ENCODE results near the gene FYB1. TPM values are rescaled to one million over a fixed set of nuclear protein-coding genes. Genes with fewer than 3 reads are reported as not detected.

Gene FYB1
- total and polyA plus RNA-seq, 2 donors (not counting 1 experiment from before 2014, with no cell fraction given): 1.3 to 1.4 TPM

DNA sequence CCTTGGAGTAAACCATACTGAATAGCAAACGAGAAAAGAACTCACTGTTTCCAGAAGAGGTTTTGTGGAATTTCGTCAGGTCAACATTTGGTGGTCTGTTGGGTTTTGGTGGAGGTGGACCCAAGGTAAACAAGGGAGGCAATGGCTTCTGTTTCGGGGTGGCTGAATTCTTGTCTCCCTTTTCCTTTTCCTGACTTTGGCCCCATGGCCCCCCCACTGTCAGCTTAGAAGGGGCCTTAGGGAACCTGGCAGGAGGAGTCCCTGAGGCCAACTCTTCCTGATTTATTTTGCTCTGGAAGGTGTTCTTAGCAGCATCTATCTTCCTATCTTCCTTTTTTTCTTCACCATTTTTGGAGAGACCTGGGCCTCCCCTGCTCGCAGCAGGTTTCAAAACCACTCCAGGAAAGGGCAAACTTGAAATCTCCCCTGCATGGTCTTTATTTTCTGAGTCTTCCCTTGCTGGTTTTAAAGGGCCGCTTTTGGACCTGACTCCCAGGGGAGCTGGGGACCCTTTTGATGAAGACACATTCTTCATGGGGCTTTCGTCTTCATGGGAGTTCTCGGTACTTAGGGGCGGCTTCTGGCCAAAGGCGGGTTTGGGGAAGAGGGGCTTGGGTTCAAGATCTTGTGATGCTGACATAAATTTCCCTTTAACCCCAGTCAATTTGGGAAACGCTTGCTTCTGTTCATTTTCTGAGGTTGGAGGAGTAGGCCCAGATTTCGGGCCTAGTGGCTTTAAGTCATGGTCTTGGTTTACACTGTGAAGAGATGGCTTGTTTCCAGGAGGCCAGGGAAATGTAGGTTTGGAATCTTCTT, 17.4 kb downstream of the FYB1 start:
- no peaks in the 10 kb centered on the region for H3K9me3 ChIP-seq (ENCODE audit: control extremely low read depth in 1 of 3, control insufficient read depth in 2 of 3, insufficient read depth in 1 of 3, low read length in 2 of 3)
- POLR2A ChIA-PET: no interaction called here
- no peak for DNase-seq
- TF ChIP-seq EZH2 (IDR thresholded peaks at IDR 0.05; ENCODE audit: borderline replicate concordance, insufficient read depth, low read depth, low read length, poor library complexity, severe bottlenecking): no peak
- TF ChIP-seq, protein P1, sequence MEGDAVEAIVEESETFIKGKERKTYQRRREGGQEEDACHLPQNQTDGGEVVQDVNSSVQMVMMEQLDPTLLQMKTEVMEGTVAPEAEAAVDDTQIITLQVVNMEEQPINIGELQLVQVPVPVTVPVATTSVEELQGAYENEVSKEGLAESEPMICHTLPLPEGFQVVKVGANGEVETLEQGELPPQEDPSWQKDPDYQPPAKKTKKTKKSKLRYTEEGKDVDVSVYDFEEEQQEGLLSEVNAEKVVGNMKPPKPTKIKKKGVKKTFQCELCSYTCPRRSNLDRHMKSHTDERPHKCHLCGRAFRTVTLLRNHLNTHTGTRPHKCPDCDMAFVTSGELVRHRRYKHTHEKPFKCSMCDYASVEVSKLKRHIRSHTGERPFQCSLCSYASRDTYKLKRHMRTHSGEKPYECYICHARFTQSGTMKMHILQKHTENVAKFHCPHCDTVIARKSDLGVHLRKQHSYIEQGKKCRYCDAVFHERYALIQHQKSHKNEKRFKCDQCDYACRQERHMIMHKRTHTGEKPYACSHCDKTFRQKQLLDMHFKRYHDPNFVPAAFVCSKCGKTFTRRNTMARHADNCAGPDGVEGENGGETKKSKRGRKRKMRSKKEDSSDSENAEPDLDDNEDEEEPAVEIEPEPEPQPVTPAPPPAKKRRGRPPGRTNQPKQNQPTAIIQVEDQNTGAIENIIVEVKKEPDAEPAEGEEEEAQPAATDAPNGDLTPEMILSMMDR (IDR thresholded peaks at IDR 0.05): no peak
- peaks cover 20% of the 10 kb centered on the region for H3K4me1 Mint-ChIP-seq
- WGBS (ENCODE audit: insufficient coverage): 100% methylated on average over 6 of the region's 11 CpGs
- no peaks in the 10 kb centered on the region for H4K20me1 ChIP-seq (ENCODE audit: control insufficient read depth, insufficient read depth, low read length, poor library complexity, severe bottlenecking)
- no peak overlapping the region for H3K4me2 ChIP-seq (replicated peaks; ENCODE audit: low read depth, low read length, poor library complexity, severe bottlenecking)
- CTCF ChIA-PET: interaction anchor here (2.4 kb wide), 1 partner anchor 15 kb away, joined by 13 read pairs; no protein-coding TSS in a partner anchor
- H3K9ac ChIP-seq (ENCODE audit: low read length): no peak overlapping the region
- no peaks in the 10 kb centered on the region for H3K9me3 Mint-ChIP-seq (ENCODE audit: insufficient read depth)
- H3K79me2 ChIP-seq (ENCODE audit: control insufficient read depth, insufficient read depth, low read length): no peaks in the 10 kb centered on the region
- peaks cover 12 to 13% of the 10 kb centered on the region in 2 donors for H3K4me1 ChIP-seq (ENCODE audit: control insufficient read depth in 2 of 2, insufficient read depth in 2 of 2, low read length in 2 of 2)
- H3K27me3 Mint-ChIP-seq: peaks cover under 1% of the 10 kb centered on the region
- H3K27ac ChIP-seq (ENCODE audit: low read length in 2 of 2): no peak overlapping the region
- H3K27me3 ChIP-seq (replicated peaks in 1 of 4; ENCODE audit: control extremely low read depth in 1 of 4, control insufficient read depth in 3 of 4, insufficient read depth in 4 of 4, low read length in 3 of 4): no peaks in the 10 kb centered on the region
- peak overlapping the region; percentile 63 for H2AFZ ChIP-seq (ENCODE audit: insufficient read depth, low read depth, low read length, poor library complexity, severe bottlenecking)
- ATAC-seq (ENCODE audit: low read depth): no peak
- peak overlapping the region in 1 of 5 experiments; percentile 42 for H3K4me3 ChIP-seq (ENCODE audit: control extremely low read depth in 1 of 5, extremely low read depth in 1 of 5, insufficient read depth in 1 of 5, low read depth in 2 of 5, low read length in 4 of 5)
- H3K36me3 ChIP-seq (replicated peaks in 1 of 2; ENCODE audit: control extremely low read depth in 1 of 2, control insufficient read depth in 1 of 2, extremely low read depth in 1 of 2, insufficient read depth in 2 of 2, low read length in 1 of 2): no peaks in the 10 kb centered on the region
- peak overlapping the region; percentile 0 for H3K27ac Mint-ChIP-seq
- no peak overlapping the region for H3K4me3 Mint-ChIP-seq
- intact Hi-C loops (cut with micrococcal nuclease): no loop called here

DNA sequence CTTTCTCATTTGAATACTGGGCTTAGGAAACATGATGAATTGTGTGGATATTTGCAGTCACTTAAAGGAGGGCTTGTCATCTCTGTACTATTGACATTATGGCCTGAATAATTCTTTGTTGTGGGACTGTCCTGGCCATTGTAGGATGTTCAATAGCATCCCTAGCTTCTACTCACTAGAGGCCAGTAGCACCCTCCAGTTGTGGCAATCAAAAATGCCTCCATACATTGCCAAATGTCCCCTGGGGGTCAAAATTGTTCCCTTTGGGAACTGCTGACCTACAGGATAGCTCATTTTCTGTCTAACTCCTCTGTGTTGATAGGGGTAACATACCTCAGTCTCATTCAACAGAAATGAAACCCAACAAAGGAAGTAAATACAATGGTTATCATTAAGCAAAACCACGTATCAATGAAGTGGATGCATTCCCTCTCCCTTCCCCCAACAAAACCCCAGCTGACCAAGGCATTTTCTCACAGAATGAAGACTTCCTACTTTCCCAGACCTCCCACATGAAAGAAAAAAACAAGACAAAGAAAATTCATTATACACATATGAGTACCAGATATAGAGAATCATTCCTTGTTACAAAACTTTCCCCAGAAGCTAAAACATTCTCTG, 18.1 kb downstream of the FYB1 start:
- CTCF ChIA-PET: interaction anchor here (2.4 kb wide), 1 partner anchor 16 kb away, joined by 13 read pairs; no protein-coding TSS in a partner anchor
- no peaks in the 10 kb centered on the region for H3K79me2 ChIP-seq (ENCODE audit: control insufficient read depth, insufficient read depth, low read length)
- DNase-seq: no peak

More for the DNA sequence above, 18.1 kb downstream of the FYB1 start:
- no peak overlapping the region for H3K4me3 Mint-ChIP-seq
- WGBS (ENCODE audit: insufficient coverage): 50% methylated on average over 1 of the region's 1 CpG
- H3K27me3 Mint-ChIP-seq: peaks cover 4% of the 10 kb centered on the region
- no peak overlapping the region for H3K9ac ChIP-seq (ENCODE audit: low read length)
- no peaks in the 10 kb centered on the region for H3K27me3 ChIP-seq (replicated peaks in 1 of 4; ENCODE audit: control extremely low read depth in 1 of 4, control insufficient read depth in 3 of 4, insufficient read depth in 4 of 4, low read length in 3 of 4)
- H3K27ac ChIP-seq (ENCODE audit: low read length in 2 of 2): no peak overlapping the region
- H3K9me3 ChIP-seq (ENCODE audit: control extremely low read depth in 1 of 3, control insufficient read depth in 2 of 3, insufficient read depth in 1 of 3, low read length in 2 of 3): no peaks in the 10 kb centered on the region
- POLR2A ChIA-PET: no interaction called here
- no peak for ATAC-seq (ENCODE audit: low read depth)
- H3K4me1 Mint-ChIP-seq: peaks cover 20% of the 10 kb centered on the region
- intact Hi-C loops (cut with micrococcal nuclease): no loop called here
- no peak for TF ChIP-seq EZH2 (IDR thresholded peaks at IDR 0.05; ENCODE audit: borderline replicate concordance, insufficient read depth, low read depth, low read length, poor library complexity, severe bottlenecking)
- TF ChIP-seq, protein P1 (IDR thresholded peaks at IDR 0.05): no peak
- H3K4me3 ChIP-seq (ENCODE audit: control extremely low read depth in 1 of 5, extremely low read depth in 1 of 5, insufficient read depth in 1 of 5, low read depth in 2 of 5, low read length in 4 of 5): peak overlapping the region in 1 of 5 experiments; percentile 42
- peaks cover 12 to 13% of the 10 kb centered on the region in 2 donors for H3K4me1 ChIP-seq (ENCODE audit: control insufficient read depth in 2 of 2, insufficient read depth in 2 of 2, low read length in 2 of 2)
- no peak overlapping the region for H3K4me2 ChIP-seq (replicated peaks; ENCODE audit: low read depth, low read length, poor library complexity, severe bottlenecking)
- H3K27ac Mint-ChIP-seq: peak overlapping the region; percentile 23
- H3K36me3 ChIP-seq (replicated peaks in 1 of 2; ENCODE audit: control extremely low read depth in 1 of 2, control insufficient read depth in 1 of 2, extremely low read depth in 1 of 2, insufficient read depth in 2 of 2, low read length in 1 of 2): no peaks in the 10 kb centered on the region
- H2AFZ ChIP-seq (ENCODE audit: insufficient read depth, low read depth, low read length, poor library complexity, severe bottlenecking): peak overlapping the region; percentile 12
- H3K9me3 Mint-ChIP-seq (ENCODE audit: insufficient read depth): no peaks in the 10 kb centered on the region
- no peaks in the 10 kb centered on the region for H4K20me1 ChIP-seq (ENCODE audit: control insufficient read depth, insufficient read depth, low read length, poor library complexity, severe bottlenecking)

All from B cell (primary cell).